ENCODE measurements around the gene TEAD1.

The TEAD1 gene

DNA sequence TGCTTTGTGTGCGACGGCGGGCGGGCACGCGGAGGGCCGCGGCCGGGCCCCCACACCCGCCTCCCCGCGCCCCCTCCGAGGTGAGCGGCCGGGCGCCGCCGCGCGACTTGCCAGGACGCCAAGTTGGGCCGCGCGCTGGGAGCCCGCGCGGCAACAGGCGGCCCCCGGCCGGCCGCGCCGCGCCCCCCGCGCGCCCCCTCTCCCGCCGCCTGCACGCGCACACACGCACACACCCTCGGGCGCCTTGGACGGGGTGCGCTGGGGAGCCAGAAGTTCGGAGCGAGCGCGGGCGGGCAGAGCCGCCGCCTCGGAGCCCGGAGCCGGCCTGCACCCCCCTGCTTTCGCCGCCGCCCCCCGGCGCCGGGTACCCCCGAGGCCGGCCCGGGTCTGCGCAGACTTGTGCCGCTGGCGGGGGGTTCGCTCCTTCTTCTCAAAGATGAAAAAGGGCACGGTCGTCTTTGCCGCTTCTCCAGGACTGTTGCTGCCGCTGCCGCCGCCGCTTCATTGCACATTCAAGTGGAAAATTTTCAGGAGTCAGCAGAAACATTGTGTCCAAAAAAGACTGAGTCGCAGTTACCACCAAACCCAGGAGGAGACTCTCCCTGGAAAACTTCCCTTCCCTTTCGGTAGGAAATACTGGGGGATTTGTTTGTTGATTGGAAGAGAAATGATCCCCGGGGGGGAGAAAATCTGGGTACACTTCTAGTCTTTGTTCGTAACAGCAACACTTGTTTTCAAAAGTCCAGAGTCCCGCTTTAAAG, 895 bp downstream of the TEAD1 start:
- TF ChIP-seq FOXP2 (optimal IDR thresholded peaks at IDR 0.05; ENCODE audit: borderline replicate concordance, extremely low read depth, extremely low read length, insufficient read depth) (no peak), TAF1 (IDR thresholded peaks at IDR 0.05; ENCODE audit: borderline replicate concordance, insufficient read depth, low read length) (no peak), POLR2AphosphoS5 (IDR thresholded peaks at IDR 0.05; ENCODE audit: low read depth, low read length) (no peak), REST (IDR thresholded peaks at IDR 0.05; ENCODE audit: insufficient read depth in 1 of 2, low read depth in 2 of 2, low read length in 2 of 2) (no peak), SIN3A (IDR thresholded peaks at IDR 0.05; ENCODE audit: borderline replicate concordance, insufficient read depth, low read length) (no peak)

GRCh38 chr11:12675951-12676711, 1.9 kb downstream of the TEAD1 start:
- no peak for TF ChIP-seq FOXP2 (optimal IDR thresholded peaks at IDR 0.05; ENCODE audit: borderline replicate concordance, extremely low read depth, extremely low read length, insufficient read depth)
- TF ChIP-seq SIN3A (IDR thresholded peaks at IDR 0.05; ENCODE audit: borderline replicate concordance, insufficient read depth, low read length), result no peak
- TF ChIP-seq POLR2AphosphoS5 (IDR thresholded peaks at IDR 0.05; ENCODE audit: low read depth, low read length), result no peak
- TF ChIP-seq TAF1 (IDR thresholded peaks at IDR 0.05; ENCODE audit: borderline replicate concordance, insufficient read depth, low read length), result no peak
- TF ChIP-seq REST (IDR thresholded peaks at IDR 0.05; ENCODE audit: insufficient read depth in 1 of 2, low read depth in 2 of 2, low read length in 2 of 2), result no peak

- TF ChIP-seq POLR2AphosphoS5 (IDR thresholded peaks at IDR 0.05; ENCODE audit: low read depth, low read length) (no peak), SIN3A (IDR thresholded peaks at IDR 0.05; ENCODE audit: borderline replicate concordance, insufficient read depth, low read length) (no peak), FOXP2 (optimal IDR thresholded peaks at IDR 0.05; ENCODE audit: borderline replicate concordance, extremely low read depth, extremely low read length, insufficient read depth) (no peak), TAF1 (IDR thresholded peaks at IDR 0.05; ENCODE audit: borderline replicate concordance, insufficient read depth, low read length) (no peak), REST (IDR thresholded peaks at IDR 0.05; ENCODE audit: insufficient read depth in 1 of 2, low read depth in 2 of 2, low read length in 2 of 2) (no peak; a peak in 1 of 4 replicates)
Observed at GRCh38 chr11:12677131-12677530, 2.9 kb downstream of the TEAD1 start.

GRCh38 chr11:12678092-12678491, 3.9 kb downstream of the TEAD1 start:
- TF ChIP-seq SIN3A (IDR thresholded peaks at IDR 0.05; ENCODE audit: borderline replicate concordance, insufficient read depth, low read length) (no peak), REST (IDR thresholded peaks at IDR 0.05; ENCODE audit: insufficient read depth in 1 of 2, low read depth in 2 of 2, low read length in 2 of 2) (no peak), POLR2AphosphoS5 (IDR thresholded peaks at IDR 0.05; ENCODE audit: low read depth, low read length) (no peak), TAF1 (IDR thresholded peaks at IDR 0.05; ENCODE audit: borderline replicate concordance, insufficient read depth, low read length) (no peak), FOXP2 (optimal IDR thresholded peaks at IDR 0.05; ENCODE audit: borderline replicate concordance, extremely low read depth, extremely low read length, insufficient read depth) (no peak)
